ENCODE measurements around the gene LUM.

Gene LUM

GRCh38 chr12:91061091-91061490 is 50.2 kb downstream of the LUM start:
- DNase-seq (ENCODE audit: extremely low spot score), result no peak
- CTCF ChIA-PET, result interaction anchor here (1.5 kb wide), 1 partner anchor 9 kb away, joined by 4 read pairs; no protein-coding TSS in a partner anchor

DNA sequence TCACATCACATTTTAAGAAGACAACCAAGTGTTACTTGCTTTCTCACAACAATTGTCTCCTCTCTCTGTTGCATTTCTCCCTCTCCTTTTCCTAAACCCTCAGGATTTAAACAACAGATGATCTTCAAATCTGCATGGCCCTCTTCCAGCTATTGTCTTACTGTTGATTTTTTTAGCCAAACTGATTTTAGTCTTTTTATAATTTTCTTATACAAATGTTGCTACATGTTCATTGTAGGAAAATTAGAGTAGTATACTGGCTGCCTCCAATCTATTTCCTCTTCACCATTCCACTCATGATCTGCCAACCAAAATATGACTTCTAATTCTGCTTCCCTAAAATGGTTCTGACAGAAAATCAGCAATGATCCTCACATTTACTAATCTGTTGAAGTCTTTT is 52.1 kb downstream of the LUM start:
- TF ChIP-seq, protein P1, sequence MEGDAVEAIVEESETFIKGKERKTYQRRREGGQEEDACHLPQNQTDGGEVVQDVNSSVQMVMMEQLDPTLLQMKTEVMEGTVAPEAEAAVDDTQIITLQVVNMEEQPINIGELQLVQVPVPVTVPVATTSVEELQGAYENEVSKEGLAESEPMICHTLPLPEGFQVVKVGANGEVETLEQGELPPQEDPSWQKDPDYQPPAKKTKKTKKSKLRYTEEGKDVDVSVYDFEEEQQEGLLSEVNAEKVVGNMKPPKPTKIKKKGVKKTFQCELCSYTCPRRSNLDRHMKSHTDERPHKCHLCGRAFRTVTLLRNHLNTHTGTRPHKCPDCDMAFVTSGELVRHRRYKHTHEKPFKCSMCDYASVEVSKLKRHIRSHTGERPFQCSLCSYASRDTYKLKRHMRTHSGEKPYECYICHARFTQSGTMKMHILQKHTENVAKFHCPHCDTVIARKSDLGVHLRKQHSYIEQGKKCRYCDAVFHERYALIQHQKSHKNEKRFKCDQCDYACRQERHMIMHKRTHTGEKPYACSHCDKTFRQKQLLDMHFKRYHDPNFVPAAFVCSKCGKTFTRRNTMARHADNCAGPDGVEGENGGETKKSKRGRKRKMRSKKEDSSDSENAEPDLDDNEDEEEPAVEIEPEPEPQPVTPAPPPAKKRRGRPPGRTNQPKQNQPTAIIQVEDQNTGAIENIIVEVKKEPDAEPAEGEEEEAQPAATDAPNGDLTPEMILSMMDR (IDR thresholded peaks at IDR 0.05; ENCODE audit: control extremely low read depth, extremely low read depth, low read depth, missing control alignments), result no peak
- ChIA-PET CTCF (no interaction called here), POLR2A (no interaction called here)
- DNase-seq (ENCODE audit: extremely low spot score), result no peak

More at GRCh38 chr12:91061091-91061490, 50.2 kb downstream of the LUM start:
- POLR2A ChIA-PET, result no interaction called here
- TF ChIP-seq, protein P1 (IDR thresholded peaks at IDR 0.05; ENCODE audit: control extremely low read depth, extremely low read depth, low read depth, missing control alignments), result no peak

DNA sequence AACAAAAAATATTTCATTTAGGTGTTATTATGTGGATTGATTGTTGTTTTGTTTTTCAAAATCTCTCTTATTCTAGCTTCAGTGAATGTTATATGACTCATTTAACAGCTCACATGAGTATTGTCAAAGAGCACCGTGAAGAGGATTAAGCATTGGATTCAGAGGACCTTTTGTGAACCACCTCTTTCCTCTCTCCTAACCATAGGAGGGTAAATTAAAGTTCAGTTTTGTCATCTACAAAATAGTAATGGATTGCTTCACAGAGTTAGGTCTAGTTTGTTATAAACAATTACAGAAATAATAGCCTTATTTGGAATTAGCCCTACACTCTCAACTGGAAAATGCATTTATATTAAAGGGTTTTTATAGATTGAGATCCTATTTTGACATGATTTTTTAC is 52.5 kb downstream of the LUM start:
- ChIA-PET POLR2A (no interaction called here), CTCF (no interaction called here)
- DNase-seq (ENCODE audit: extremely low spot score), result no peak
- TF ChIP-seq, protein P1 (IDR thresholded peaks at IDR 0.05; ENCODE audit: control extremely low read depth, extremely low read depth, low read depth, missing control alignments), result no peak

DNA sequence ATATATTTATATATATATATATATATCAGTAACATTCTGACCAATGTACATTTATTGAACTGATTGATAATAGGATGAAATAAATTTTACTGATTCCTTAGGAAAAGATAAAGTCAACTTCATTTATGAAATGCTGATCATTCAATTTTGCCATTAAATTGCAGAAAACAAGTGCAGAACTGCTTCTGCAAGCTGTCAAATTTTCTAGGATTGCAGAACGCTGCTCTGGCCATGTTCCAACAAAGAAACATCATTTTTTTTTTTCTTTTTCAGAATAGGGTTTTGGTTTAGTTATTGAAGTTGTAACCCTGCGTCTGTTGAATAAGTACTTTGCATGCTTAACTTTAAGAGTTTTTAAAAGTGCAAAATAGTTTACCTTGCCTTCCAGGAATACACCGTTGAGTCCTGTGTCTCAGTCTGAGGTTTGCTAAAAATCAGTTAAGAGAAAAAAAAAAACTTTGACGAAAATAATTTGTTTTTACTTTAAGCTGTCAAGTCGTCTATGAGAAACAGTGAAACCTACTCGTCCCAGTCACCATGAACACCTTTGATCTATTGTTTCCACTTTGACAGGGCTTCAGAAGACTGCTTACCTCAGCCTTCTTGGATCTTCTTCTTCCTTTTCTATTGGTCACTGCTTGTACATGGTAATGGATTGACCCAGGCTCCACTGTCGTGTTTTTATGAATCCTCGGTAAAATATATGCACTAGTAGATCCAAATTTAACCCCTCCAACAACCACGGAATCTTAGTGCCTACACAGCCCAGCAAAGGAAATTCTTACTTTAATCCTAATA is 53.7 kb downstream of the LUM start, which contains the start of gene KERA:
KERA (minus strand) TSS at position 657 of the 798 bp plus-strand sequence. CDS start 1,743 bp downstream, outside the sequence.
- CTCF ChIA-PET, result interaction anchor here (0.6 kb wide), 1 partner anchor 32 kb away, joined by 3 read pairs; no protein-coding TSS in a partner anchor
- TF ChIP-seq, protein P1 (IDR thresholded peaks at IDR 0.05; ENCODE audit: control extremely low read depth, extremely low read depth, low read depth, missing control alignments), result no peak

GRCh38 chr12:91056488-91056887 is 54.8 kb downstream of the LUM start:
- POLR2A ChIA-PET, result no interaction called here

More for the DNA sequence above, 53.7 kb downstream of the LUM start, which contains the start of gene KERA:
- POLR2A ChIA-PET, result no interaction called here
- DNase-seq (ENCODE audit: extremely low spot score), result no peak

GRCh38 chr12:91055976-91056375 is 55.3 kb downstream of the LUM start:
- CTCF ChIA-PET, result interaction anchor here (1.4 kb wide), 1 partner anchor 11 kb away, joined by 3 read pairs; no protein-coding TSS in a partner anchor
- POLR2A ChIA-PET, result no interaction called here
- TF ChIP-seq, protein P1 (IDR thresholded peaks at IDR 0.05; ENCODE audit: control extremely low read depth, extremely low read depth, low read depth, missing control alignments), result no peak
- no peak for DNase-seq (ENCODE audit: extremely low spot score)

More at GRCh38 chr12:91056488-91056887, 54.8 kb downstream of the LUM start:
- no peak for DNase-seq (ENCODE audit: extremely low spot score)
- CTCF ChIA-PET, result interaction anchor here (1.4 kb wide), 1 partner anchor 10 kb away, joined by 3 read pairs; no protein-coding TSS in a partner anchor
- TF ChIP-seq, protein P1 (IDR thresholded peaks at IDR 0.05; ENCODE audit: control extremely low read depth, extremely low read depth, low read depth, missing control alignments), result no peak
